ENCODE results near the gene HIVEP3.

The HIVEP3 gene

DNA sequence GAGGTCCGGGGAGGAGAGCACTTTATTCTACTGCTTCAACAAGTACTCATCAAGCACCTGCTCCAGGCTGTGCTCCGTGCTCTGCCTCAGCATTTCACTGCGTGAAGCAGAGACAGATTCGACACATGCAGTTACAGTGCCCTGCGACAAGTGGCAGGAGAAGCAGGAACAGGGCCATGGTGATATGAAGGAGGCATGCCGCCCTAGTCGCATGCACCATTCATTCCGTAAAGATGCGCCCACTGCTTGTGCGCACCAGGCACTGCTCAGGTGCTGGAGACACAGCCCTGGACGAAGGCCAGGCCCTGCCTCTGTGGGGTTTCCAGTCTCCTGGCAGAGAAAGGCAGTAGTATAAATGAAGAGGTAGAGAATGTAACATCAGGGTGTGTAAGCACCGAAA lies 206.6 kb downstream of the HIVEP3 start:
- Histone ChIP-seq H3K9me3 (ENCODE audit: control insufficient read depth in 1 of 2, low read length in 2 of 2) (no peaks in the 10 kb centered on the region), H3K27me3 (ENCODE audit: control insufficient read depth in 1 of 2, insufficient read depth in 2 of 2, low read length in 2 of 2) (no peaks in the 10 kb centered on the region), H3K36me3 (ENCODE audit: control insufficient read depth in 1 of 2, insufficient read depth in 2 of 2, low read length in 2 of 2) (no peaks in the 10 kb centered on the region), H3K4me3 (ENCODE audit: low read depth in 1 of 2, low read length in 2 of 2) (no peak overlapping the region), H3K9ac (ENCODE audit: low read depth in 1 of 2, low read length in 2 of 2) (no peak overlapping the region), H3K4me1 (ENCODE audit: control insufficient read depth in 1 of 2, insufficient read depth in 2 of 2, low read length in 2 of 2) (no peaks in the 10 kb centered on the region), H3K27ac (ENCODE audit: low read depth, low read length) (no peak overlapping the region)

- H3K9me3 ChIP-seq (ENCODE audit: control insufficient read depth in 1 of 2, low read length in 2 of 2), result no peaks in the 10 kb centered on the region
- H3K9ac ChIP-seq (ENCODE audit: low read depth in 1 of 2, low read length in 2 of 2), result no peak overlapping the region
- no peaks in the 10 kb centered on the region for H3K4me1 ChIP-seq (ENCODE audit: control insufficient read depth in 1 of 2, insufficient read depth in 2 of 2, low read length in 2 of 2)
- no peak overlapping the region for H3K27ac ChIP-seq (ENCODE audit: low read depth, low read length)
- H3K27me3 ChIP-seq (ENCODE audit: control insufficient read depth in 1 of 2, insufficient read depth in 2 of 2, low read length in 2 of 2), result no peaks in the 10 kb centered on the region
- no peak overlapping the region for H3K4me3 ChIP-seq (ENCODE audit: low read depth in 1 of 2, low read length in 2 of 2)
- H3K36me3 ChIP-seq (ENCODE audit: control insufficient read depth in 1 of 2, insufficient read depth in 2 of 2, low read length in 2 of 2), result no peaks in the 10 kb centered on the region
Measured at GRCh38 chr1:41711581-41711980, 207.1 kb downstream of the HIVEP3 start.

DNA sequence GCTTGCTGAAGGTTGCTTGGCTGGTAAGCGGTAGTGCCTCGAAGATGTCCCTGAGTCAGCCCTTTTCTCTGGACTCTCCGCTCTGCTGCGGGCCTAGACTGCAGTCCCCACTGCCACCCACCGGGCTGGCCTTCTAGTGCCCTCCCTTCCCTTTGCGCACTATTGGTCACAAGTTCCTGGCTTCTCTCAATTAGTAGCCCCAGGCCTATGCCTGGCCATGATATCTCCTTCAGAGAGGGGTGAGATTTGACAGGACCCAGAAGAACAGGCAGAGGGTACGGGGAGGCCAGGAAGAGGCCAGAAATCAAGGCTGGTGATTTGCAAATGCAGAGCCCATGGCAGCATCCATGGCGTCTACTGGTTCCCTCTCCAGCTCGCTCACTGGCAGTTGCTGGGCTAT lies 207.7 kb downstream of the HIVEP3 start:
- H3K4me3 ChIP-seq (ENCODE audit: low read depth in 1 of 2, low read length in 2 of 2), result no peak overlapping the region
- H3K4me1 ChIP-seq (ENCODE audit: control insufficient read depth in 1 of 2, insufficient read depth in 2 of 2, low read length in 2 of 2), result no peaks in the 10 kb centered on the region
- H3K9ac ChIP-seq (ENCODE audit: low read depth in 1 of 2, low read length in 2 of 2), result no peak overlapping the region
- no peaks in the 10 kb centered on the region for H3K9me3 ChIP-seq (ENCODE audit: control insufficient read depth in 1 of 2, low read length in 2 of 2)
- H3K36me3 ChIP-seq (ENCODE audit: control insufficient read depth in 1 of 2, insufficient read depth in 2 of 2, low read length in 2 of 2), result no peaks in the 10 kb centered on the region
- no peaks in the 10 kb centered on the region for H3K27me3 ChIP-seq (ENCODE audit: control insufficient read depth in 1 of 2, insufficient read depth in 2 of 2, low read length in 2 of 2)
- no peak overlapping the region for H3K27ac ChIP-seq (ENCODE audit: low read depth, low read length)

- no peak overlapping the region for H3K4me3 ChIP-seq (ENCODE audit: low read depth in 1 of 2, low read length in 2 of 2)
- H3K4me1 ChIP-seq (ENCODE audit: control insufficient read depth in 1 of 2, insufficient read depth in 2 of 2, low read length in 2 of 2), result no peaks in the 10 kb centered on the region
- no peak overlapping the region for H3K27ac ChIP-seq (ENCODE audit: low read depth, low read length)
- H3K9me3 ChIP-seq (ENCODE audit: control insufficient read depth in 1 of 2, low read length in 2 of 2), result no peaks in the 10 kb centered on the region
- no peaks in the 10 kb centered on the region for H3K27me3 ChIP-seq (ENCODE audit: control insufficient read depth in 1 of 2, insufficient read depth in 2 of 2, low read length in 2 of 2)
- H3K9ac ChIP-seq (ENCODE audit: low read depth in 1 of 2, low read length in 2 of 2), result no peak overlapping the region
- H3K36me3 ChIP-seq (ENCODE audit: control insufficient read depth in 1 of 2, insufficient read depth in 2 of 2, low read length in 2 of 2), result no peaks in the 10 kb centered on the region
Measured at GRCh38 chr1:41709873-41710272, 208.8 kb downstream of the HIVEP3 start.

GRCh38 chr1:41709331-41709730 lies 209.4 kb downstream of the HIVEP3 start:
- Histone ChIP-seq H3K4me1 (ENCODE audit: control insufficient read depth in 1 of 2, insufficient read depth in 2 of 2, low read length in 2 of 2) (no peaks in the 10 kb centered on the region), H3K36me3 (ENCODE audit: control insufficient read depth in 1 of 2, insufficient read depth in 2 of 2, low read length in 2 of 2) (no peaks in the 10 kb centered on the region), H3K9me3 (ENCODE audit: control insufficient read depth in 1 of 2, low read length in 2 of 2) (no peaks in the 10 kb centered on the region), H3K9ac (ENCODE audit: low read depth in 1 of 2, low read length in 2 of 2) (no peak overlapping the region), H3K27me3 (ENCODE audit: control insufficient read depth in 1 of 2, insufficient read depth in 2 of 2, low read length in 2 of 2) (no peaks in the 10 kb centered on the region), H3K4me3 (ENCODE audit: low read depth in 1 of 2, low read length in 2 of 2) (no peak overlapping the region), H3K27ac (ENCODE audit: low read depth, low read length) (no peak overlapping the region)

- no peaks in the 10 kb centered on the region for H3K27me3 ChIP-seq (ENCODE audit: control insufficient read depth in 1 of 2, insufficient read depth in 2 of 2, low read length in 2 of 2)
Measured at GRCh38 chr1:41708332-41708731, 210.4 kb downstream of the HIVEP3 start.

DNA sequence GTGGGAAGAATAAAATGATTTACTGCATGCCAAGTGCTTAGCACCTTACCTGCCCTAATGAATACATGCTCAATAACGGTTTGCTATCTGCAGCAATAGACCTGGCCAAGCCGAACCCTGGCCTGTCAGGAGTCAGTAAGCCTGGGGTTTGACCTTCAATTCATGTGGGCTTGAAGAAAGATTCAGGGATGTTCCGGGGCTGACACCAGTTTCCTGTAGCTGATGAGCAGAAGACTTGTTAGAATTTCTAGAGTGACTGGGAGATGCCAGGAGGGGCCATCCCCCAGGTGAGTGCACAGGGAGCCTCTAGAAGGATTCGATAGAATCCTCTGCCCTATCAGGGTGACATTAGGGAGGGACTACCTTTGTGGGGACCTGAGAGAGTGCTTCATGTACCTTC lies 210.9 kb downstream of the HIVEP3 start:
- Histone ChIP-seq H3K4me1 (ENCODE audit: control insufficient read depth in 1 of 2, insufficient read depth in 2 of 2, low read length in 2 of 2) (no peaks in the 10 kb centered on the region), H3K27me3 (ENCODE audit: control insufficient read depth in 1 of 2, insufficient read depth in 2 of 2, low read length in 2 of 2) (no peaks in the 10 kb centered on the region), H3K27ac (ENCODE audit: low read depth, low read length) (no peak overlapping the region), H3K36me3 (ENCODE audit: control insufficient read depth in 1 of 2, insufficient read depth in 2 of 2, low read length in 2 of 2) (no peaks in the 10 kb centered on the region), H3K9me3 (ENCODE audit: control insufficient read depth in 1 of 2, low read length in 2 of 2) (no peaks in the 10 kb centered on the region), H3K9ac (ENCODE audit: low read depth in 1 of 2, low read length in 2 of 2) (no peak overlapping the region), H3K4me3 (ENCODE audit: low read depth in 1 of 2, low read length in 2 of 2) (no peak overlapping the region)

More at GRCh38 chr1:41708332-41708731, 210.4 kb downstream of the HIVEP3 start:
- no peaks in the 10 kb centered on the region for H3K36me3 ChIP-seq (ENCODE audit: control insufficient read depth in 1 of 2, insufficient read depth in 2 of 2, low read length in 2 of 2)
- no peak overlapping the region for H3K27ac ChIP-seq (ENCODE audit: low read depth, low read length)
- no peaks in the 10 kb centered on the region for H3K4me1 ChIP-seq (ENCODE audit: control insufficient read depth in 1 of 2, insufficient read depth in 2 of 2, low read length in 2 of 2)
- H3K4me3 ChIP-seq (ENCODE audit: low read depth in 1 of 2, low read length in 2 of 2), result no peak overlapping the region
- no peaks in the 10 kb centered on the region for H3K9me3 ChIP-seq (ENCODE audit: control insufficient read depth in 1 of 2, low read length in 2 of 2)
- no peak overlapping the region for H3K9ac ChIP-seq (ENCODE audit: low read depth in 1 of 2, low read length in 2 of 2)

- H3K9ac ChIP-seq (ENCODE audit: low read depth in 1 of 2, low read length in 2 of 2), result no peak overlapping the region
- H3K4me1 ChIP-seq (ENCODE audit: control insufficient read depth in 1 of 2, insufficient read depth in 2 of 2, low read length in 2 of 2), result no peaks in the 10 kb centered on the region
- no peaks in the 10 kb centered on the region for H3K36me3 ChIP-seq (ENCODE audit: control insufficient read depth in 1 of 2, insufficient read depth in 2 of 2, low read length in 2 of 2)
- no peaks in the 10 kb centered on the region for H3K9me3 ChIP-seq (ENCODE audit: control insufficient read depth in 1 of 2, low read length in 2 of 2)
- H3K4me3 ChIP-seq (ENCODE audit: low read depth in 1 of 2, low read length in 2 of 2), result no peak overlapping the region
- H3K27me3 ChIP-seq (ENCODE audit: control insufficient read depth in 1 of 2, insufficient read depth in 2 of 2, low read length in 2 of 2), result no peaks in the 10 kb centered on the region
- H3K27ac ChIP-seq (ENCODE audit: low read depth, low read length), result no peak overlapping the region
Measured at GRCh38 chr1:41705798-41706197, 212.9 kb downstream of the HIVEP3 start.

DNA sequence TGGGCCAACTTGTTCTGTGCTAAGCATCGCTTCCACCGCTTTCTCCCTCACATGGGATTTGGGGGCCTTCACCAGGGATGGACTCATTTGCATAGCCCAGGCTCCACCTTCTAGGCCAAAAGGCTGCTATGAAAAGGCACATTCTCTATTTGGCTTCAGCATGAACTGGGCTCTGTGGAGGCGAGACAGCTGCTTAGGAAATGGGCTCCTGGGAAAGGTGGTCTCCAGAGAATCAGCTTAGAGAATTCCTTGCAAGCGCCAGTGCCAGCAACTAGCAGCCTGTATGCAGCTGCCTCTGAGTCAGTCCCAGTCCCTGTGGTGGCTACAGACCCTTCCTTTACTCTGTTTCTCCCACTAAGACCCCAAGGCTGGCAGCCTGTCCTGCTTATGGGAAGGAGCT lies 214.5 kb downstream of the HIVEP3 start:
- no peak overlapping the region for H3K9ac ChIP-seq (ENCODE audit: low read depth in 1 of 2, low read length in 2 of 2)
- no peaks in the 10 kb centered on the region for H3K4me1 ChIP-seq (ENCODE audit: control insufficient read depth in 1 of 2, insufficient read depth in 2 of 2, low read length in 2 of 2)
- no peak overlapping the region for H3K27ac ChIP-seq (ENCODE audit: low read depth, low read length)
- no peaks in the 10 kb centered on the region for H3K9me3 ChIP-seq (ENCODE audit: control insufficient read depth in 1 of 2, low read length in 2 of 2)
- H3K36me3 ChIP-seq (ENCODE audit: control insufficient read depth in 1 of 2, insufficient read depth in 2 of 2, low read length in 2 of 2), result no peaks in the 10 kb centered on the region
- H3K27me3 ChIP-seq (ENCODE audit: control insufficient read depth in 1 of 2, insufficient read depth in 2 of 2, low read length in 2 of 2), result no peaks in the 10 kb centered on the region
- no peak overlapping the region for H3K4me3 ChIP-seq (ENCODE audit: low read depth in 1 of 2, low read length in 2 of 2)

GRCh38 chr1:41702771-41703170 lies 216.0 kb downstream of the HIVEP3 start:
- Histone ChIP-seq H3K4me3 (ENCODE audit: low read depth in 1 of 2, low read length in 2 of 2) (no peak overlapping the region), H3K9ac (ENCODE audit: low read depth in 1 of 2, low read length in 2 of 2) (no peak overlapping the region), H3K36me3 (ENCODE audit: control insufficient read depth in 1 of 2, insufficient read depth in 2 of 2, low read length in 2 of 2) (no peaks in the 10 kb centered on the region), H3K27me3 (ENCODE audit: control insufficient read depth in 1 of 2, insufficient read depth in 2 of 2, low read length in 2 of 2) (no peaks in the 10 kb centered on the region), H3K27ac (ENCODE audit: low read depth, low read length) (no peak overlapping the region), H3K4me1 (ENCODE audit: control insufficient read depth in 1 of 2, insufficient read depth in 2 of 2, low read length in 2 of 2) (no peaks in the 10 kb centered on the region), H3K9me3 (ENCODE audit: control insufficient read depth in 1 of 2, low read length in 2 of 2) (no peaks in the 10 kb centered on the region)

- H3K9me3 ChIP-seq (ENCODE audit: control insufficient read depth in 1 of 2, low read length in 2 of 2), result no peaks in the 10 kb centered on the region
- no peaks in the 10 kb centered on the region for H3K4me1 ChIP-seq (ENCODE audit: control insufficient read depth in 1 of 2, insufficient read depth in 2 of 2, low read length in 2 of 2)
- no peaks in the 10 kb centered on the region for H3K36me3 ChIP-seq (ENCODE audit: control insufficient read depth in 1 of 2, insufficient read depth in 2 of 2, low read length in 2 of 2)
- H3K27me3 ChIP-seq (ENCODE audit: control insufficient read depth in 1 of 2, insufficient read depth in 2 of 2, low read length in 2 of 2), result no peaks in the 10 kb centered on the region
- no peak overlapping the region for H3K27ac ChIP-seq (ENCODE audit: low read depth, low read length)
- H3K9ac ChIP-seq (ENCODE audit: low read depth in 1 of 2, low read length in 2 of 2), result no peak overlapping the region
- H3K4me3 ChIP-seq (ENCODE audit: low read depth in 1 of 2, low read length in 2 of 2), result no peak overlapping the region
Measured at GRCh38 chr1:41700986-41701535, 217.7 kb downstream of the HIVEP3 start.

Measured in duodenal mucosa (tissue), 2 donors.